ENCODE data around the gene SBK3.
A peak's percentile ranks its signal among the peaks of the same experiment; 100 is the strongest.

- TF ChIP-seq CTCF (IDR thresholded peaks at IDR 0.05) (no peak), POLR2AphosphoS5 (IDR thresholded peaks at IDR 0.05; ENCODE audit: low read depth, low read length) (peak; percentile 54; the same call in 1 of the 2 replicates), SIN3A (IDR thresholded peaks at IDR 0.05; ENCODE audit: borderline replicate concordance, insufficient read depth, low read depth, low read length) (0 out of 2 replicates have a peak, but pooled peaks have one; percentile 37), TCF7L2 (IDR thresholded peaks at IDR 0.05; ENCODE audit: low read depth, low read length) (0 out of 2 replicates have a peak, but pooled peaks have one; percentile 23)
These were observed 41.8 kb upstream of the SBK3 start for GRCh38 chr19:55586976-55587668.
